GM23338 (cell line): ENCODE measurements around the gene ISG15. TPM values are rescaled to one million over a fixed set of nuclear protein-coding genes. Genes with fewer than 3 reads are reported as not detected.

Experiments
- ATAC-seq: fragments of 200-7000 bp; cut with Tn5 transposase; 3 replicates; pipeline ENCODE4 v1.9.1; 2020
- DNase-seq: peaks from one replicate; pipeline ENCODE4 v3.0.0-alpha.2; 2015; ENCODE audit warnings: low spot score
- H2AFZ ChIP-seq: fragments of 200-600 bp; sonication (generic); 2 replicates; pipeline ENCODE4 v1.8.0; 2016; ENCODE audit warnings: antibody characterized with exemption, mild to moderate bottlenecking, moderate library complexity
- H3F3A ChIP-seq: fragments of 200-600 bp; sonication (generic); replicated peaks from 2 replicates; pipeline ENCODE4 v1.8.0; 2017; ENCODE audit warnings: antibody characterized with exemption, mixed run types, low read depth
- H3K27ac ChIP-seq: fragments of 200-600 bp; sonication (generic); 2 replicates; pipeline ENCODE4 v1.6.1; 2016; ENCODE audit warnings: low read depth
- H3K27me3 ChIP-seq: fragments of 200-600 bp; sonication (generic); 2 replicates; pipeline ENCODE4 v1.8.0; 2016; ENCODE audit warnings: mild to moderate bottlenecking, mixed run types, moderate library complexity; ENCODE audit not compliant: insufficient read depth
- H3K36me3 ChIP-seq: fragments of 200-600 bp; sonication (generic); 2 replicates; pipeline ENCODE4 v1.8.0; 2016; ENCODE audit warnings: mild to moderate bottlenecking; ENCODE audit not compliant: insufficient read depth
- H3K4me1 ChIP-seq: fragments of 200-600 bp; sonication (generic); 2 replicates; pipeline ENCODE4 v1.8.0; 2016; ENCODE audit warnings: mild to moderate bottlenecking, moderate library complexity; ENCODE audit not compliant: insufficient read depth
- H3K4me2 ChIP-seq: fragments of 200-600 bp; sonication (generic); 2 replicates; pipeline ENCODE4 v1.7.1; 2017; ENCODE audit warnings: mixed run types
- H3K4me3 ChIP-seq: fragments of 200-600 bp; sonication (generic); 2 replicates; pipeline ENCODE4 v1.6.1; 2016; ENCODE audit warnings: mixed run types
- H3K79me2 ChIP-seq: fragments of 200-600 bp; sonication (generic); replicated peaks from 2 replicates; pipeline ENCODE4 v1.8.0; 2017; ENCODE audit warnings: mild to moderate bottlenecking; ENCODE audit not compliant: insufficient read depth
- H3K9me2 ChIP-seq: fragments of 200-600 bp; sonication (generic); 2 replicates; pipeline ENCODE4 v1.8.0; 2017; ENCODE audit not compliant: insufficient read depth
- H4K20me1 ChIP-seq: fragments of 200-600 bp; sonication (generic); replicated peaks from 2 replicates; pipeline ENCODE4 v1.8.0; 2017; ENCODE audit warnings: mild to moderate bottlenecking; ENCODE audit not compliant: insufficient read depth
- H3K27ac Mint-ChIP-seq: 2 replicates; pipeline ENCODE4 v1.8.0; 2020; ENCODE audit warnings: inconsistent platforms, mild to moderate bottlenecking, moderate library complexity, mixed read lengths
- H3K27me3 Mint-ChIP-seq: 3 replicates; pipeline ENCODE4 v1.8.0; 2022; ENCODE audit warnings: low read depth, mild to moderate bottlenecking, moderate library complexity, mixed read lengths, inconsistent platforms; ENCODE audit not compliant: insufficient read depth, poor library complexity
- H3K36me3 Mint-ChIP-seq: 3 replicates; pipeline ENCODE4 v1.8.0; 2021; ENCODE audit warnings: low read depth, mild to moderate bottlenecking, inconsistent platforms, moderate library complexity, mixed read lengths
- H3K4me1 Mint-ChIP-seq: 3 replicates; pipeline ENCODE4 v1.8.0; 2020; ENCODE audit warnings: mild to moderate bottlenecking, inconsistent platforms, mixed read lengths
- H3K4me3 Mint-ChIP-seq: 3 replicates; pipeline ENCODE4 v1.8.0; 2021; ENCODE audit warnings: moderate library complexity, mild to moderate bottlenecking, inconsistent platforms, mixed read lengths
- H3K9me3 Mint-ChIP-seq: 3 replicates; pipeline ENCODE4 v1.8.0; 2020; ENCODE audit warnings: moderate library complexity, mild to moderate bottlenecking, inconsistent platforms, mixed read lengths
- CREB1 ChIP-seq: fragments of 250-450 bp; sonication (Bioruptor Pico); IDR thresholded peaks from 2 replicates; pipeline ENCODE4 v1.5.0; 2020; ENCODE audit warnings: low read depth, mild to moderate bottlenecking, moderate library complexity
- ETS1 ChIP-seq: IDR thresholded peaks from 2 replicates; pipeline ENCODE4 v1.6.1; 2016; ENCODE audit warnings: antibody characterized with exemption
- EZH2 ChIP-seq: fragments of 200-600 bp; sonication (generic); IDR thresholded peaks from one replicate; pipeline ENCODE4 v1.8.0; 2017; ENCODE audit warnings: antibody characterized with exemption, mild to moderate bottlenecking, low read depth; ENCODE audit not compliant: unreplicated experiment
- EZH2phosphoT487 ChIP-seq: fragments of 200-600 bp; sonication (generic); IDR thresholded peaks from one replicate; pipeline ENCODE4 v1.8.1; 2018; ENCODE audit warnings: antibody characterized with exemption; ENCODE audit not compliant: unreplicated experiment
- JUNB ChIP-seq: IDR thresholded peaks from one replicate; pipeline ENCODE4 v1.6.1; 2016; ENCODE audit warnings: antibody characterized with exemption; ENCODE audit not compliant: unreplicated experiment
- NANOG ChIP-seq: IDR thresholded peaks from 2 replicates; pipeline ENCODE4 v1.6.1; 2016; ENCODE audit warnings: antibody characterized with exemption, borderline replicate concordance
- POLR2AphosphoS5 ChIP-seq: IDR thresholded peaks from 2 replicates; pipeline ENCODE4 v1.6.1; 2016; ENCODE audit warnings: antibody characterized with exemption, low read depth
- STAT1 ChIP-seq: IDR thresholded peaks from one replicate; pipeline ENCODE4 v1.6.1; 2016; ENCODE audit warnings: antibody characterized with exemption; ENCODE audit not compliant: unreplicated experiment
- ZNF114 ChIP-seq: fragments of 250-450 bp; sonication (Bioruptor Pico); IDR thresholded peaks from 2 replicates; pipeline ENCODE4 v1.5.0; 2020; ENCODE audit warnings: mild to moderate bottlenecking, moderate library complexity
- ZNF331 ChIP-seq: fragments of 250-450 bp; sonication (Bioruptor Pico); IDR thresholded peaks from 2 replicates; pipeline ENCODE4 v1.5.0; 2020; ENCODE audit warnings: low read depth, mild to moderate bottlenecking, moderate library complexity
- polyA plus RNA-seq: library from polyadenylated mRNA; unstranded; fragments of >200 nt; fragmentation: Nextera tagmentation; extraction: Ambion mirVana; gene quantifications from 2 replicates; pipeline ENCODE4 v1.2.1, GENCODE V29; 2016
- total RNA-seq: library from RNA; depleted of rRNA; stranded (reverse); fragments of >200 nt; shearing (Covaris generic); gene quantifications from 2 replicates; pipeline ENCODE4 v1.2.3, GENCODE V29; 2014
- TF ChIP-seq, protein P1 (sequence below): fragments of 250-450 bp; sonication (Bioruptor Pico); IDR thresholded peaks from 2 replicates; pipeline ENCODE4 v1.5.0; 2020; ENCODE audit warnings: mild to moderate bottlenecking, moderate library complexity
- TF ChIP-seq, protein P2 (sequence below): IDR thresholded peaks from one replicate; pipeline ENCODE4 v1.6.1; 2018; ENCODE audit warnings: antibody characterized with exemption; ENCODE audit not compliant: unreplicated experiment
- TF ChIP-seq, protein P3 (sequence below), 2 experiments: fragments of 200-600 bp in 1 of 2; sonication (generic) in 1 of 2; conservative IDR thresholded peaks; 2 replicates each; pipeline versions ENCODE4 v1.5.1 to v1.6.1; 2016 to 2017; ENCODE audit warnings: antibody characterized with exemption in 2 of 2, low read depth in 2 of 2, mild to moderate bottlenecking in 2 of 2, moderate library complexity in 1 of 2

The ISG15 gene
- total and polyA plus RNA-seq, 2 experiments from 2014 or later: 52.9 to 101 TPM

GRCh38 chr1:971751-972506, 41.4 kb upstream of the ISG15 start:
- Mint-ChIP-seq H3K36me3 (no peaks in the 10 kb centered on the region), H3K4me1 (peaks cover 4% of the 10 kb centered on the region), H3K4me3 (no peak overlapping the region), H3K27ac (no peak overlapping the region), H3K9me3 (no peaks in the 10 kb centered on the region), H3K27me3 (peaks cover 43% of the 10 kb centered on the region)
- Histone ChIP-seq H3K79me2 (no peaks in the 10 kb centered on the region), H3K4me3 (no peak overlapping the region), H3K27ac (no peak overlapping the region), H3K4me1 (no peaks in the 10 kb centered on the region; the same call in 1 of the 2 replicates), H3K36me3 (no peaks in the 10 kb centered on the region), H4K20me1 (0 out of 2 replicates have a peak, but pooled peaks cover 2% of the 10 kb centered on the region), H3K27me3 (peaks cover 34% of the 10 kb centered on the region), H3K4me2 (no peak overlapping the region), H3K9me2 (no peaks in the 10 kb centered on the region), H3F3A (peaks cover 7% of the 10 kb centered on the region), H2AFZ (no peak overlapping the region)
- TF ChIP-seq CREB1 (CRISPR knock-in tag) (no peak), ZNF331 (no peak), STAT1 (no peak), JUNB (no peak), EZH2phosphoT487 (no peak), EZH2 (no peak), POLR2AphosphoS5 (no peak), ETS1 (no peak), ZNF114 (CRISPR knock-in tag) (no peak), NANOG (no peak)
- TF ChIP-seq, protein P1, sequence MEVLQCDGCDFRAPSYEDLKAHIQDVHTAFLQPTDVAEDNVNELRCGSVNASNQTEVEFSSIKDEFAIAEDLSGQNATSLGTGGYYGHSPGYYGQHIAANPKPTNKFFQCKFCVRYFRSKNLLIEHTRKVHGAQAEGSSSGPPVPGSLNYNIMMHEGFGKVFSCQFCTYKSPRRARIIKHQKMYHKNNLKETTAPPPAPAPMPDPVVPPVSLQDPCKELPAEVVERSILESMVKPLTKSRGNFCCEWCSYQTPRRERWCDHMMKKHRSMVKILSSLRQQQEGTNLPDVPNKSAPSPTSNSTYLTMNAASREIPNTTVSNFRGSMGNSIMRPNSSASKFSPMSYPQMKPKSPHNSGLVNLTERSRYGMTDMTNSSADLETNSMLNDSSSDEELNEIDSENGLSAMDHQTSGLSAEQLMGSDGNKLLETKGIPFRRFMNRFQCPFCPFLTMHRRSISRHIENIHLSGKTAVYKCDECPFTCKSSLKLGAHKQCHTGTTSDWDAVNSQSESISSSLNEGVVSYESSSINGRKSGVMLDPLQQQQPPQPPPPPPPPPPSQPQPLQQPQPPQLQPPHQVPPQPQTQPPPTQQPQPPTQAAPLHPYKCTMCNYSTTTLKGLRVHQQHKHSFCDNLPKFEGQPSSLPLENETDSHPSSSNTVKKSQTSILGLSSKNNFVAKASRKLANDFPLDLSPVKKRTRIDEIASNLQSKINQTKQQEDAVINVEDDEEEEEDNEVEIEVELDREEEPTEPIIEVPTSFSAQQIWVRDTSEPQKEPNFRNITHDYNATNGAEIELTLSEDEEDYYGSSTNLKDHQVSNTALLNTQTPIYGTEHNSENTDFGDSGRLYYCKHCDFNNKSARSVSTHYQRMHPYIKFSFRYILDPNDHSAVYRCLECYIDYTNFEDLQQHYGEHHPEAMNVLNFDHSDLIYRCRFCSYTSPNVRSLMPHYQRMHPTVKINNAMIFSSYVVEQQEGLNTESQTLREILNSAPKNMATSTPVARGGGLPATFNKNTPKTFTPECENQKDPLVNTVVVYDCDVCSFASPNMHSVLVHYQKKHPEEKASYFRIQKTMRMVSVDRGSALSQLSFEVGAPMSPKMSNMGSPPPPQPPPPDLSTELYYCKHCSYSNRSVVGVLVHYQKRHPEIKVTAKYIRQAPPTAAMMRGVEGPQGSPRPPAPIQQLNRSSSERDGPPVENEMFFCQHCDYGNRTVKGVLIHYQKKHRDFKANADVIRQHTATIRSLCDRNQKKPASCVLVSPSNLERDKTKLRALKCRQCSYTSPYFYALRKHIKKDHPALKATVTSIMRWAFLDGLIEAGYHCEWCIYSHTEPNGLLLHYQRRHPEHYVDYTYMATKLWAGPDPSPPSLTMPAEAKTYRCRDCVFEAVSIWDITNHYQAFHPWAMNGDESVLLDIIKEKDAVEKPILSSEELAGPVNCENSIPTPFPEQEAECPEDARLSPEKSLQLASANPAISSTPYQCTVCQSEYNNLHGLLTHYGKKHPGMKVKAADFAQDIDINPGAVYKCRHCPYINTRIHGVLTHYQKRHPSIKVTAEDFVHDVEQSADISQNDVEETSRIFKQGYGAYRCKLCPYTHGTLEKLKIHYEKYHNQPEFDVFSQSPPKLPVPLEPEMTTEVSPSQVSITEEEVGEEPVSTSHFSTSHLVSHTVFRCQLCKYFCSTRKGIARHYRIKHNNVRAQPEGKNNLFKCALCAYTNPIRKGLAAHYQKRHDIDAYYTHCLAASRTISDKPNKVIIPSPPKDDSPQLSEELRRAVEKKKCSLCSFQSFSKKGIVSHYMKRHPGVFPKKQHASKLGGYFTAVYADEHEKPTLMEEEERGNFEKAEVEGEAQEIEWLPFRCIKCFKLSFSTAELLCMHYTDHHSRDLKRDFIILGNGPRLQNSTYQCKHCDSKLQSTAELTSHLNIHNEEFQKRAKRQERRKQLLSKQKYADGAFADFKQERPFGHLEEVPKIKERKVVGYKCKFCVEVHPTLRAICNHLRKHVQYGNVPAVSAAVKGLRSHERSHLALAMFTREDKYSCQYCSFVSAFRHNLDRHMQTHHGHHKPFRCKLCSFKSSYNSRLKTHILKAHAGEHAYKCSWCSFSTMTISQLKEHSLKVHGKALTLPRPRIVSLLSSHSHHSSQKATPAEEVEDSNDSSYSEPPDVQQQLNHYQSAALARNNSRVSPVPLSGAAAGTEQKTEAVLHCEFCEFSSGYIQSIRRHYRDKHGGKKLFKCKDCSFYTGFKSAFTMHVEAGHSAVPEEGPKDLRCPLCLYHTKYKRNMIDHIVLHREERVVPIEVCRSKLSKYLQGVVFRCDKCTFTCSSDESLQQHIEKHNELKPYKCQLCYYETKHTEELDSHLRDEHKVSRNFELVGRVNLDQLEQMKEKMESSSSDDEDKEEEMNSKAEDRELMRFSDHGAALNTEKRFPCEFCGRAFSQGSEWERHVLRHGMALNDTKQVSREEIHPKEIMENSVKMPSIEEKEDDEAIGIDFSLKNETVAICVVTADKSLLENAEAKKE (CRISPR knock-in tag): no peak
- TF ChIP-seq, protein P2, sequence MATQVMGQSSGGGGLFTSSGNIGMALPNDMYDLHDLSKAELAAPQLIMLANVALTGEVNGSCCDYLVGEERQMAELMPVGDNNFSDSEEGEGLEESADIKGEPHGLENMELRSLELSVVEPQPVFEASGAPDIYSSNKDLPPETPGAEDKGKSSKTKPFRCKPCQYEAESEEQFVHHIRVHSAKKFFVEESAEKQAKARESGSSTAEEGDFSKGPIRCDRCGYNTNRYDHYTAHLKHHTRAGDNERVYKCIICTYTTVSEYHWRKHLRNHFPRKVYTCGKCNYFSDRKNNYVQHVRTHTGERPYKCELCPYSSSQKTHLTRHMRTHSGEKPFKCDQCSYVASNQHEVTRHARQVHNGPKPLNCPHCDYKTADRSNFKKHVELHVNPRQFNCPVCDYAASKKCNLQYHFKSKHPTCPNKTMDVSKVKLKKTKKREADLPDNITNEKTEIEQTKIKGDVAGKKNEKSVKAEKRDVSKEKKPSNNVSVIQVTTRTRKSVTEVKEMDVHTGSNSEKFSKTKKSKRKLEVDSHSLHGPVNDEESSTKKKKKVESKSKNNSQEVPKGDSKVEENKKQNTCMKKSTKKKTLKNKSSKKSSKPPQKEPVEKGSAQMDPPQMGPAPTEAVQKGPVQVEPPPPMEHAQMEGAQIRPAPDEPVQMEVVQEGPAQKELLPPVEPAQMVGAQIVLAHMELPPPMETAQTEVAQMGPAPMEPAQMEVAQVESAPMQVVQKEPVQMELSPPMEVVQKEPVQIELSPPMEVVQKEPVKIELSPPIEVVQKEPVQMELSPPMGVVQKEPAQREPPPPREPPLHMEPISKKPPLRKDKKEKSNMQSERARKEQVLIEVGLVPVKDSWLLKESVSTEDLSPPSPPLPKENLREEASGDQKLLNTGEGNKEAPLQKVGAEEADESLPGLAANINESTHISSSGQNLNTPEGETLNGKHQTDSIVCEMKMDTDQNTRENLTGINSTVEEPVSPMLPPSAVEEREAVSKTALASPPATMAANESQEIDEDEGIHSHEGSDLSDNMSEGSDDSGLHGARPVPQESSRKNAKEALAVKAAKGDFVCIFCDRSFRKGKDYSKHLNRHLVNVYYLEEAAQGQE: no peak
- TF ChIP-seq, protein P3, sequence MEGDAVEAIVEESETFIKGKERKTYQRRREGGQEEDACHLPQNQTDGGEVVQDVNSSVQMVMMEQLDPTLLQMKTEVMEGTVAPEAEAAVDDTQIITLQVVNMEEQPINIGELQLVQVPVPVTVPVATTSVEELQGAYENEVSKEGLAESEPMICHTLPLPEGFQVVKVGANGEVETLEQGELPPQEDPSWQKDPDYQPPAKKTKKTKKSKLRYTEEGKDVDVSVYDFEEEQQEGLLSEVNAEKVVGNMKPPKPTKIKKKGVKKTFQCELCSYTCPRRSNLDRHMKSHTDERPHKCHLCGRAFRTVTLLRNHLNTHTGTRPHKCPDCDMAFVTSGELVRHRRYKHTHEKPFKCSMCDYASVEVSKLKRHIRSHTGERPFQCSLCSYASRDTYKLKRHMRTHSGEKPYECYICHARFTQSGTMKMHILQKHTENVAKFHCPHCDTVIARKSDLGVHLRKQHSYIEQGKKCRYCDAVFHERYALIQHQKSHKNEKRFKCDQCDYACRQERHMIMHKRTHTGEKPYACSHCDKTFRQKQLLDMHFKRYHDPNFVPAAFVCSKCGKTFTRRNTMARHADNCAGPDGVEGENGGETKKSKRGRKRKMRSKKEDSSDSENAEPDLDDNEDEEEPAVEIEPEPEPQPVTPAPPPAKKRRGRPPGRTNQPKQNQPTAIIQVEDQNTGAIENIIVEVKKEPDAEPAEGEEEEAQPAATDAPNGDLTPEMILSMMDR (conservative IDR thresholded peaks at IDR 0.05; ENCODE audit: low read depth in 2 of 2): no peak
- ATAC-seq (no peak), DNase-seq (no peak)
